ENCODE measurements around the gene TRAPPC12.
"Not testable (repeated sequence)": the region's sequence is repeated elsewhere in the genome, so short reads cannot be mapped to it uniquely, and the experiment has no call there.

TRAPPC12 gene

DNA sequence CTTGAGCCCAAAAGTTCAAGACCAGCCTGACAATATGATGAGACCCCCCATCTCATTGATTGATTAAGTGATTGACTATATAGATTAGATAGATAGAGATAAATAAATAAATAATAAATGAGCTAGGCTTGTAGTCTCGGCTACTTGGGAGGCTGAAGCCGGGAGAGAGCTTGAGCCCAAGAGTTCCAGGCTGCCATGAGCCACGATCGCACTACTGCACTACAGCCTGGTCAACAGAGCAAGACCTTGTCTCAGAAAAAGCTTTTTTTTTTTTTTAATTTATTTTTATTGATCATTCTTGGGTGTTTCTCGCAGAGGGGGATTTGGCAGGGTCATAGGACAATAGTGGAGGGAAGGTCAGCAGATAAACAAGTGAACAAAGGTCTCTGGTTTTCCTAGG, 14.3 kb upstream of the TRAPPC12 start:
- H3K4me3 ChIP-seq (replicated peaks in 1 of 2; ENCODE audit: low read depth in 2 of 2, low read length in 2 of 2) = no peak overlapping the region
- no peak for TF ChIP-seq CTCF (IDR thresholded peaks at IDR 0.05; ENCODE audit: low read depth, low read length)
- no peak for DNase-seq (ENCODE audit: low read depth in 2 of 2)

- H3K4me3 ChIP-seq (replicated peaks in 1 of 2; ENCODE audit: low read depth in 2 of 2, low read length in 2 of 2) = no peak overlapping the region
- no peak for DNase-seq (ENCODE audit: low read depth in 2 of 2)
- TF ChIP-seq CTCF (IDR thresholded peaks at IDR 0.05; ENCODE audit: low read depth, low read length) = no peak
These were observed 11.2 kb upstream of the TRAPPC12 start for GRCh38 chr2:3368261-3368722.

- DNase-seq (ENCODE audit: low read depth in 2 of 2) = not testable (repeated sequence)
These were observed 9.9 kb upstream of the TRAPPC12 start for GRCh38 chr2:3369340-3370181.

DNA sequence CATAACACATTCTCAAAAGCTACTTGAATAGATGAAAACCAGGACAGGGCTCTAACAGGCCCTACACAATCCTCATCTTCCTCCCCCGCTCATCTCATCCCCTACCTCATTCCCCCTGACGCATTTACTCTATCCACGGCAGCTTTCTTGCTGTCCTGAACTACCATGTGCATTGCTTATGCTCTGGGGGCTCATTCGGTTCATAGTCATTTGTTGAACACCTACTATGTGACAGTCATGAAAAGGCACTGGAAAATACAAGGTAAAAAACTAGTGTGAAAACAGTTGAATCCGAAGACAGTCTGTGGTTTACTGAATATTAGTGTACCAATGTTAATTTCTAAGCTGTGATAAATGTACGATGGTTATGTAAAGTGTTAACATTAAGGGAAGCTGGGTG, 2.7 kb upstream of the TRAPPC12 start:
- peak overlapping the region; percentile 79 to 98 for H3K4me3 ChIP-seq (replicated peaks in 1 of 2; ENCODE audit: low read depth in 2 of 2, low read length in 2 of 2)
- DNase-seq (ENCODE audit: low read depth in 2 of 2) = no peak
- no peak for TF ChIP-seq CTCF (IDR thresholded peaks at IDR 0.05; ENCODE audit: low read depth, low read length)

More at GRCh38 chr2:3369340-3370181, 9.9 kb upstream of the TRAPPC12 start:
- H3K4me3 ChIP-seq (replicated peaks in 1 of 2; ENCODE audit: low read depth in 2 of 2, low read length in 2 of 2) = not testable (repeated sequence)

DNA sequence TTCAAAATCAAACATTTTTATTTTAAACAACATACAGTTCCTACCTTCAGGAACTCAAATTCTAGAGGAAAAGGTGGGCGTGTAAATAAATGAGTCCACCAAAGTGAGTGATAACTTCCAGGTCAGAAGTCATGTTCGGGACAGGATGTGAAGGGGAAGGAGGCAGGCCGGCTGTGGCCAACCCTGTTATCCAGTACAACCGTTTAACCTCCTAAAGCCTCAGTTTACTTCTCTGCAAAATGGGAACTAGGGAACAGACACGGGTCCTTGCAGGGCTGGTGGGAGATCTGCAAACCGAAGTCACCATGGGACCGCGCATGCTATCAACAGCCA, 2.2 kb upstream of the TRAPPC12 start:
- peak; percentile 50 to 64 for DNase-seq (ENCODE audit: low read depth in 2 of 2)

GRCh38 chr2:3377612-3378432, 1.7 kb upstream of the TRAPPC12 start, which contains the start of gene EIPR1:
Gene EIPR1 (minus strand): TSS chr2:3377818. CDS start chr2:3377689, 129 bp downstream.
- H3K4me3 ChIP-seq (replicated peaks in 1 of 2; ENCODE audit: low read depth in 2 of 2, low read length in 2 of 2) = peak within 1 kb of the TSS; percentile 79 to 98
- peak; percentile 98 to 99 for DNase-seq (ENCODE audit: low read depth in 2 of 2)
- TF ChIP-seq CTCF (IDR thresholded peaks at IDR 0.05; ENCODE audit: low read depth, low read length) = no peak

More for the DNA sequence above, 2.2 kb upstream of the TRAPPC12 start:
- H3K4me3 ChIP-seq (replicated peaks in 1 of 2; ENCODE audit: low read depth in 2 of 2, low read length in 2 of 2) = peak overlapping the region; percentile 79 to 98
- no peak for TF ChIP-seq CTCF (IDR thresholded peaks at IDR 0.05; ENCODE audit: low read depth, low read length)

DNA sequence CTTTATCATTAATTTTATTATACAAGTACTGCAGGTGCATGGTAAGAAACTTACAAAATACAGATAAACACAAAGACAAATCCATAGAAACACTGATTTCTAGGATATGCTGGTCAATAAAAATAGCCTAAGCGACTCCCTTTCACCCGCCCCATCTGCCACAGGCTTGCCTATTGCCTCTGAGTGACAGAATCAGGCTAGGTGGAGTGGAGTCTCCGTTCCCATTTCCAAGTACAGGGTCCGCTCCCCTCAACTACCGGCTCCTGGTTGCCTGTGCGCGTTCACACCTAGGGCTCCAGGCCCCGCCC, 201 bp upstream of the TRAPPC12 start:
- H3K4me3 ChIP-seq (replicated peaks in 1 of 2; ENCODE audit: low read depth in 2 of 2, low read length in 2 of 2) = peak overlapping the region; percentile 76 to 88
- no peak for TF ChIP-seq CTCF (IDR thresholded peaks at IDR 0.05; ENCODE audit: low read depth, low read length)
- no peak for DNase-seq (ENCODE audit: low read depth in 2 of 2)
